ENCODE measurements around the gene TRIM24.

DNA sequence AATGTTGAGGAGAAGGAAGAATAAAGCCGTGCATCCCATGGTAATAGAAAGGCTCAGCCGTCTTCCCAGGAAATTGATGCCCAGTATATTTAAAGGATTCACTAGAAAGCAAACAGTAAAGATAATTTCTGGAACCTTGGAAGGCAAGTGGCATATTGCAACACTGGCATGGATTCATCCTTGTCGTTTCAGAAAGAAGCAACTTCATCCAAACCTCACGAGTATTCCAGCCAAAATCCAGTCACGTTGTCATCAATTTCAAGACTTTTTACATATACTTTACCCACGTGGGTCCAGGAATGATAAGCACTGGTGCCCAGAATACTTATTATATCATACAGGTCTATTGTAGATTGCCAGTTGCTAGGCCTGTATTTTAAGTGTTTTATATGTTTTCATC lies 167.3 kb downstream of the TRIM24 start:
- TF ChIP-seq POLR2AphosphoS5 (IDR thresholded peaks at IDR 0.05) (no peak), CTCF (IDR thresholded peaks at IDR 0.05) (no peak), POLR2A (IDR thresholded peaks at IDR 0.05) (no peak), EP300 (IDR thresholded peaks at IDR 0.05) (no peak)
